Superior temporal gyrus (tissue), 1 donor: ENCODE measurements around the gene TENM4.
"Not testable (repeated sequence)": the region's sequence is repeated elsewhere in the genome, so short reads cannot be mapped to it uniquely, and the experiment has no call there.

Experiments used
- DNase-seq: peaks from one replicate; pipeline ENCODE4 v3.0.0-alpha.2; 2016; ENCODE audit errors: extremely low spot score

The TENM4 gene

GRCh38 chr11:78902771-78903507, 537.9 kb downstream of the TENM4 start:
- DNase-seq = no peak

DNA sequence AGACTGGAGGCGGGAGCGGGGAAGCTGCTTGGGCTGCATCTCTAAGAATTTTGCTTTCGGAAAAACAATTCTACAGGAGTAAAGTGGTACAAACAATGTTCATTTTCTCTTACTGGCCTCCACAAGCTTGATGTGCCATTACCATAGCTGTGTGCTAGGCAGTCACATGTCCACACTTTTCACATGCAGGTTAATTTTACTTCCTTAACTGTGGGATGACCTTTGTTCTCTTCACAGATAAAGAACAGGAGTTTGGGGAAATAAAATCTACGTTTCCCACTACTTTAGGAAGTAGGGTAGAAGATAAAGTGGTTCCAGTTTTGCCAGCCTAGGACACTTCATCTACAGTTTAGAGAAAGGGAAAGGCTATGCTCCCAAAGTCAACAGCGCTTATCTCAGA, 539.0 kb downstream of the TENM4 start:
- DNase-seq = no peak

GRCh38 chr11:78898266-78898775, 542.5 kb downstream of the TENM4 start:
- DNase-seq = no peak

- no peak for DNase-seq
These were observed 546.8 kb downstream of the TENM4 start for GRCh38 chr11:78893996-78894395.

DNA sequence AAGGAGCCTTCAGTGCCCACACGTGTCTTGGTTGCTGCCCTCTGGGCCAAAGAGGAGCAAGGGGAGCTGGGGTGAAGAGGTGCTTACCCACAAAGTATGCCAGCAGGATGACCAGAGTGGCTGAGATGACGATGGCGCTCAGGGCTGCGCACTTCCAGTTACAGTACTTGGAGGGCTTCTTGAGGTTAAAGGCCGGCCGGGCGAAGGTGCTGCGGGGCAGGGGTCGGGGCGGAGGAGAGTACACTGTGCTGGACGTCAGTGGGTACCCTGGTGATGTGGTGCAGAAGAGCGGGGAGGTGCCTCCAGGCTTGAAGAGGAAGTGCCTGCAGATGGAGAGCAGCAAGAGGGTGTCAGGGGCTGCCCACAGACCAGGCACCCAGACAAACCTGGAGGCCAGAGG, 551.1 kb downstream of the TENM4 start:
- DNase-seq = no peak

DNA sequence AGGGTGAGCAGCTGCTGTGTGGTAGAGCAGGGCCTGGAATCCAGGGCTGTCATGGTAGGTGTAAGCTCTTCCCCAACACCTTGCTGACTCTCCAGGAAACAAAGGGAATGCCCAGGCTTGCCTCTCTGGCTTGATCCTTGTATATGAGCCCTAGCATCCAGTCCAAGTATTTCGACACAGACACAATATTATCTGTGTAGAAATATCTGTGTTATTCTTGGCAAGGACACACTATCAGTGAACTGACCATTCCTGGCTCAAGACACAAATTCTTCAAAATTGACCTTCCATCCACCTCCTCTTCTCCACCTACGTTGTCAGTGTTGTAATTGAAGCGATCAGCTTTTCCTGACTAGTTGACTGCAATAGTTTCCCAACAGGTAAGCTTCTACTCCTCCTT, 554.2 kb downstream of the TENM4 start:
- no peak for DNase-seq

DNA sequence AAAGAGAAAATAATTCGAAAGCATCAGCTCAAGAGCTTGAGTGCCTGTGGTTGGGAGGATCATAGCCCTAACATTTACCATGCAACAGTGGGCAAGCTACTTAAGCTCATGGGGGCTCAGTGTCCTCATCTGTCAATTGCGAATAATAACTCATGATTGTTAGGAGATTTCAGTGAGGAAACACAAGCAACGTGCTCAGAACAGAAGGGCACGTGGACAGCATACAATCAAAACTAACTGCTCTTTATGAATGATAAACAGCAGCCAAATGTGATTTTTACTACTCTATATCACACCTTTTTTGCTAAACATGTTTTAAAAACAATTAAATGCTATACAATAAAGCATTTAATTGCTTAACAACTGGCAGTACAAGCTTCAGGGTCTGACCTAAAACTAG, 556.1 kb downstream of the TENM4 start:
- no peak for DNase-seq

DNA sequence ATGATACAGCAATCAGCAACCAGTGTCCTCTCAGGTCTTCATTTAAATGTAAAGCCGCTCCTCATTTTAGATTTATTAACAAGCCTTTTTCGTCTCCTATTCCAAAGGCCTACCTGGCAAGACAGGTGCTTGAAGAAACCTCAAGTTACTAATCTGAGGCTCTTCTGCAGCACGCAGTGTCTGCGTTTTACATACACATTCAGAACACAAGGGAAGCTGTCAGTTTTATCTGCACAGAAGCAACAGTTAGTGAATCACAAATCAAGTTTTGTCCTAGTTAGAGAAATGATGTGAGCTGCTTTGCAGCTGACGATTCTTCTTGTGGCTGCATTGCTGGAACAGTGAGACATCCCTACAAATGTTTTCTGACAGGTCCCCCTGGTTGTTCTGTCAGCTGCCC, 557.3 kb downstream of the TENM4 start:
- DNase-seq = no peak

DNA sequence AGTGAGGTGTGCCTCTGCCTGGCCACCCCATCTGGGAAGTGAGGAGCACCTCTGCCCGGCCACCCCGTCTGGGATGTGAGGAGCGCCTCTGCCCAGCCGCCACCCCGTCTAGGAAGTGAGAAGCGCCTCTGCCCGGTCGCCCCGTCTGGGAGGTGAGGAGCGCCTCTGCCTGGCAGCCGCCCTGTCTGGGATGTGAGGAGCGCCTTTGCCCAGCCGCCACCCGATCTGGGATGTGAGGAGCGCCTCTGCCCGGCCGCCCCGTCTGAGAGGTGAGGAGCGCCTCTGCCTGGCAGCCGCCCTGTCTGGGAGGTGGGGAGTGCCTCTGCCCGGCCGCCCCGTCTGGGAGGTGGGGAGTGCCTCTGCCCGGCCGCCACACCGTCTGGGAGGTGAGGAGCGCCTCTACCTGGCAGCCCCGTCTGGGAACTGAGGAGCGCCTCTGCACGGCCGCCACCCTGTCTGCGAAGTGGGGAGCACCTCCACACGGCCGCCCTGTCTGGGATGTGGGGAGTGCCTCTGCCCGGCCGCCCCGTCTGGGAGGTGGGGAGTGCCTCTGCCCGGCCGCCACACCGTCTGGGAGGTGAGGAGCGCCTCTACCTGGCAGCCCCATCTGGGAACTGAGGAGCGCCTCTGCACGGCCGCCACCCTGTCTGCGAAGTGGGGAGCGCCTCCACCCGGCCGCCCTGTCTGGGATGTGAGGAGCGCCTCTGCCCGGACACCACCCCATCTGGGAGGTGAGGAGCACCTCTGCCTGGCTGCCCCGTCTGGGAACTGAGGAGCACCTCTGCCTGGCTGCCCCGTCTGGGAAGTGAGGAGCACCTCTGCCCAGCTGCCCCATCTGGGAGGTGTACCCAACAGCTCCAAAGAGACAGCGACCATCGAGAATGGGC, 561.5 kb downstream of the TENM4 start:
- DNase-seq = not testable (repeated sequence)

DNA sequence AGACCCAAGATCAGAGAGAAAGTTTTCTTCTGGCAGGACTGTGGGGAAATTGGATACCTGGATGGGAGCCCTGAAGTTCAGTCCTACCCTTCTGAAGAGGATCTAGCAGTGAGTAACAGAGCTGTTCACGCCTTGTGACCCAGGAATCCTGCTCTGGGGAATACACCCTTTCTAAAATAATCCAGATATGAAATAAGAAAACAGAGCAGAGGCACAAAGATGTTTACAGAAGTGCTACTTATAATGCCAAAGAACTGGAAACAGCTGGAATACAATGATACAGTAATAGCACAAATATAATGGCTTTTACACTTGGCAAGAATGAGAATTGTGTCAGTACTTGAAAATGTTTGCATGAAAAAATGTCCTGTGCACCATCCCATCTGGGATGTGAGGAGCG, 562.2 kb downstream of the TENM4 start:
- DNase-seq = no peak

DNA sequence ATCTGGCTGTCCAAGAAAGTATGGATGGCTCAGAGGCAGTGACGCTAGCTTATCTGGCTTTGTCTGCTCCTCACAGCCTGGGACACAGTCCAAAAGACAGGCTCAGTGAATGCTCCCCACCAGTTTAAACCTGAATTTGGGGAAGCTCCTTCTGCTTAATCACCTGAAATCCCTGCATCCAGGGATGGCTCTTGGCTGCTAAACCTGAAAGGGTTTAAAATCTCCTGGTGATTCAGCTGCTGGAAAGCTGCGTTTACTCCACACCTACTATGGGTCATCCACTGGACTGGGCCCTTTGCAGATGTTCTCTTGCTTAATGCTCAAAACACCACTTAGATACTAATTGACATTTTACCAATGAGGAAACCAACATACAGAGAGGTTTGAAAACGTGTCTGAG, 564.2 kb downstream of the TENM4 start:
- DNase-seq = no peak

DNA sequence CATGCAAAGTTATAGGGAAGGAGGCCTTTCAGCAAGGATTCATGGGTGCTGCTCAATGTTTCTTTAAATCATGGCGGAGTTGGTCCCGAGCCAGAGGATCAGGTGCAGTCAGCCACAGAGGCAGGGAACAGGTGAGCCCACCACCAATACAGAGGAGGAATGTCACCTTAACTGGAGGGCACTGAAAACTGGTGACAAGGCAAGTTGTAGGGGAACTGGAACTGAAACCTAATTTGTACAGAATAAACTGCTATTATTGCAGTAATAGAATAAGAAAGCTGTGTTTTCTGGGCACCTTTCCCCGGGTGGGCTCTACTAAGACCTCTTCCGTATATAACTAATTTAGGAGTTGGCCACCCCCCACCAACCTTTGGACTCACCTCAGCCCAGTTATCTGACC, 570.2 kb downstream of the TENM4 start:
- DNase-seq = no peak

- DNase-seq = no peak
These were observed 571.5 kb downstream of the TENM4 start for GRCh38 chr11:78869293-78869692.

DNA sequence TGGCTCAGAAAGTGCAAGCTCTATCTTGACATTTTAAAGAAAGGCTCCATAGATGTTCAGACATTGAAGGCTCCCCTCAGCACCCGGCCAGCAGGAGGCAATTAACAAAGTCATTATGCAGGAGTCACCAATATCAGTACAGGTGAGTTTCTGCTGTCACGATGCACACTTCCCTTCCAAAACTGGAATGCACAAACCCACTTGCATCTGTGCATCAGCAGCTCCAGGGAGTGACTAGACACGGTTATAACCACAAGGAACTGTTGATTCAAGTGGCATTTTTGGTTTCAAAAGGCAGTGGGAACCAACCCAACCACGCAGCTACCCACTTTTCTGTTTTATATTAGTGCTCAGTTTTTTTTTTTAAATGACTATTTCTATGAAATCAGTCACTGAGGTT, 572.3 kb downstream of the TENM4 start:
- no peak for DNase-seq

- no peak for DNase-seq
These were observed 580.0 kb downstream of the TENM4 start for GRCh38 chr11:78860720-78861422.

GRCh38 chr11:78857688-78858087, 583.1 kb downstream of the TENM4 start:
- peak; percentile 53 for DNase-seq

DNA sequence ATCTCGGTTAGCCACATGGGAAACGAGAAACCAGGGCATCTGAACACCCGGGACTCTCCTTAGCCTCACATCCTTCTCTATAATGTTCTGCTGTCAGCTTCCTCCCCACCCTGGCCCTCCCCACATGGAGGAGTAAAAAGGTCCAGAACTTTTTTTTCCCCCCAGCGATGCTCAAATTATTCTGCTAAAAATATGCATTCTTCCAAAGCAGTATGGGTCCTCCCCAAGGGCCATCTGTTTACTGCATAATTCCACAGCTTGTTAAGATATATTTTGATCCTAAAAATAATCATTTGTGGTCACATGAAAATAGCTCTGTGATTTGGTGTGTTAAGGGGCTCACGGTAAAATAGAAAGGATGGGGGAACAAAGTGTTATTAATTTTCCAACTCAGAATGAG, 584.6 kb downstream of the TENM4 start:
- no peak for DNase-seq

DNA sequence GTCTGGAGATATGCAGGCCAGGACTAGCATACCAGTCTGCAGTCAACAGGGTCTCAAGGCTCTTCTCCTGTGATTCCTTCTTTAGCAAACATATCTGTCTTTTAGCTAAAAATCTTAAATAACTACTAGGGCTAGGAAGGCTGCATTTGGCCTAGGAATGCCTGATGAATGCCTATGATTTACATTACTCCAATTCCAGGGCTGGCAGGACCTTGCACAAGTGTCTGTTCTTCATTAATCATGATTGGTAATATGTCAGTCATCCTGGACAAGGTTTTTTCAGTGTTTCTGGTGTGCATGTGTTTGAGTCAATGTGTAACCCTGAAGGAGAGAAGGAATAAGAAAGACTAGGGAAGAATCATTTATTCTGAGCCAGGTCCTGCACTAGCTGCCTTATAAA, 585.7 kb downstream of the TENM4 start:
- no peak for DNase-seq

- DNase-seq = no peak
These were observed 587.3 kb downstream of the TENM4 start for GRCh38 chr11:78853521-78853920.

- no peak for DNase-seq
These were observed 588.8 kb downstream of the TENM4 start for GRCh38 chr11:78851878-78852586.

GRCh38 chr11:78850078-78850477, 590.8 kb downstream of the TENM4 start:
- no peak for DNase-seq

DNA sequence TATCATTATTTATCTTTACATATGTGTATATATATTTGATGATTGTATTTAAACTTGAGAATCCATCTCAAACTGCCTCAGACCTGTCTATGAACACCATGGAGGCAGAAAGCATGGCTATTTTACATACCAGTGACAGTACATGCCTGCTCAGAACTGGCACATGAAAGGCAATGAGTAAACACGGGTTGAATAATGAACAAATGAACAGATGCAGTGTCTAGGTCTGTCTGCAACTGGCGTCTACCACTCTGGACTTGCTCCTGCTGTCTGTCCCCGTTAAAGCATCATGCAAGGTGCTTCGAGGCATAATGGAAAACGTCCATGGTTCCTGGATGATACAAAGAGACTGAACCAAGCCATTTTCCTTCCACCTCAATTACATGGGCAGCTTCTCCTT, 594.6 kb downstream of the TENM4 start:
- no peak for DNase-seq
